Central memory CD4-positive, alpha-beta T cell (primary cell): ENCODE data around the gene COA5.

Source experiments
- DNase-seq: peaks from one replicate; pipeline ENCODE4 v3.0.0; 2022
- total RNA-seq, 3 experiments: gene quantifications; one replicate each; lab custom pipeline; 2026; lab: John Stamatoyannopoulos, UW

COA5 gene, protein sequence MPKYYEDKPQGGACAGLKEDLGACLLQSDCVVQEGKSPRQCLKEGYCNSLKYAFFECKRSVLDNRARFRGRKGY
- 18.5 to 39.1 (median 29.3) reads per million in 3 experiments for total RNA-seq

DNA sequence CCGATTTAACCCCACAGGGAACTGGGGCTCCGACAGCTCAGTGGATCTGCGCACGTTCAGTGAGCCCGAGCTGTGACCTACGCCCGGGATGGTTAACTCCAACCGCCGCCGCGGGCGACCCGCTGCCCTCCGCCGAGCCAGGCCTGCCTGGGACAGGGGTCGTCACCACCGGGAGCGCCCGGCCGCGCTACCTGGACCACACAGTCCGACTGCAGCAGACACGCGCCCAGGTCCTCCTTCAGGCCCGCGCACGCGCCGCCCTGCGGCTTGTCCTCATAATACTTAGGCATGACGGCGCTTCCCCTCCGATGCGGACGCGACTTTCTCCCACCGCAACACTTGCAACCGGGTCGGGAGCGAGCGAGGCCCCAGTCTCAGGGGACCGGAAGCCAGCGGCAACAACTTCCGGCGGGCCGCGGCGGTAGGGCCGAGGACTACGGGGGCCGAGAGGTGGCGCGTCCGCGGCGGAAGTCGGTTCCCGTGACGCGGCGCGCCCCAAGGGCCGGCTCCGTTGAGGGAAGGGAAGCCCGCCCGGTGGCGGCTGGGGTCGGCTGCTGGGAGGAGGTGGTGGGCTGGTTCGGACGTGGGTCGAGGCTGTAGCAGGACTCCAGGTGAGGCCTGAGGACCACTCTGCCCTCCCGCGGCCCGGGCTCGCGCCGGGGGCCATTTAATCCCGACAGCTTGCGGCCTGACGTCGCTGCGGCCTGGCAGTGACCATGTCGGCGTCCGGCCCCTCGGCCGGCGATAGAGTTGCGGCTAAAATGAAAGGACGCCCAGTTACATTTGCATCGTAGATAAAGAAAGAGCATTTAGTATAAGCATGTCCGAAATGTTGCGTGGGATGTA is at the start of gene COA5, which contains the start of gene UNC50:
TSS of gene COA5 (minus strand) at position 397 of the 846 bp plus-strand sequence. CDS start at position 290, 107 bp downstream.
TSS of gene UNC50 (plus strand) at position 474 of the 846 bp plus-strand sequence. CDS start 1,171 bp downstream, outside the sequence.
- DNase-seq: peak; percentile 89

DNA sequence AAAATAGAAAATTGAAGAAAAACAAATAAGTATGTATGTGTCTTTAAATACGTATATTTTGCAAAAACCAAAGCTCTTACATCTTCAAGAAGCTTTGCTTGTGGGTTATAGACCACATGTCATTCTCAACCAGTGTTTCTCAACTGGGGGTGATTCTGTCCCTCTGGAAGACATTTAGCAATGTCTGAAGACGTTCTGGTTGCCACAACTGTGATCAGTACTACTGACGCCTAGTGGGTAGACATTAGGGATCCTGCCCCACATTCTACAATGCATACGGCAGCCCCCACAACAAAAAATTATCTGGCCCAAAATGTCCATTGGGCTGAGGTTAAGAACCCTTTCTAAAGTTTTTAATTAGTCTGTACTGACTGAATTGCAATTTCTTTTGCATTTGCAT is 48.5 kb upstream of the COA5 start:
- DNase-seq: peak; percentile 66

DNA sequence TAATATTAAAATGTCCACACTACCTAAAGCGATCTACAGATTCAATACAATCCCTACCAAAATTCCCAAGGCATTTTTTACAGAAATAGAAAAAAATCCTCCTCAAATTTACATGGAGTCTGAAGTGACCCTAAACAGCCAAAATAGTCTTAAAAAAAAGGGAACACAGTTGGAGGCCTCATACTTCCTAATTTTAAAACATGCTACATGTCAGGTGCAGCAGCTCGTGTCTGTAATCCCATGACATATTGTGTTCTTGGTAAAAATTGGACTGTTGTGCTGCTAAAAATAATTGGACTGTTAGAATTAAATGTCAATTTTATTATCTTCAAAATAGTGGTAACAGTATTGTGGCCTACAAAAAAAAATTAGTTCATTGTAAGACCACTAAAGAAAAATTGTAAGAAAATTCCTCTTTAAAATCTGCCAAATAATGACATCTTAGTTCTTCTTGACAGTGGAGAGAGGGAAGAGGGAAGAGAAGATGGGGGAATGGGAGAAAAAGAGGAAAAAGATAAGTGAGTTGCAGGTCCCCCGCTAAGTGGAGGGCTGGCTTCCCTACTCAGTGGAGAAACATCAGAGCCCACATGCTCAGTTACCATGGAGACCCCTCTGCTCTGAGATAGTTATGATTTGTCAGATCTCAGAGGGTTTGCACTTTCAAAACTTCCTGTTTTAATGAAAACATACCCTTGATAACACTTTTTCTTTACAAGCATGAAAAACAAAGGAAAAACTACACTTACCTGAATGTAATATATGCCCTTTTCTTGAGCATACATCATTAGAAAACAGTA is 46.6 kb upstream of the COA5 start:
- DNase-seq: peak; percentile 53

DNA sequence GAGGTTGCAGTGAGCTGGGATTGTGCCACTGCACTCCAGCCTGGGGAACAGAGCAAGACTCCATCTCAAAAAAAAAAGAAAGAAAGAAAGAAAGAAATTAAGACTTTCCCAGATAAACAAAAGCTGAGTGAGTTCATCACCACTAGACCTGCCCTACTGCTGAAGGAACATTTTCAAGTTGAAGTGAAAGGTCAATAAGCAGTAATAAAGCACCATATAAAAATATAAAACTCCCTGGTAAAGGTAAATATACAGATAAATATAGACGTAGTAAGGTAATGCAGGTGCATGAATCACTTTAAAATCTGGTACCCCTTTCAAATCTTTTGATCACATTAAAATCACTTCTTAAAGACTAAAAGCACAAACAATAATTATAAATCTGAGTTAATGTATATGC is 42.7 kb upstream of the COA5 start:
- DNase-seq: no peak

DNA sequence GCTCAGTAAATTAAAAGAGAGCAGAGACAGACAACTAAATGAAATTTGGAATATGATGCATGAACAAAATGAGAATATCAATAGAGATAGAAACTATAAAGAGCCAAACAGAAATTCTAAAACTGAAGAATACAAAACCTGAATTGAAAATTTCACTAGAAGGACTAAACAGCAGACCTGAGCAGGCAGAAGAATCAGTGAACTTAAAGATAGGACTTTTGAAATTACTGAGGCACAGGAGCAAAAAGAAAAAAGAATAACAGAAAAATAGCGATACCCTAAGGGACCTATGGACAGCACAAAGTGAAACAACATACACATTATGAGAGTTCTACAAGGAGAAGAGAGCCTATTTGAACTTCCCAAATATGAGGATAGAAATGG is 41.7 kb upstream of the COA5 start:
- no peak for DNase-seq

DNA sequence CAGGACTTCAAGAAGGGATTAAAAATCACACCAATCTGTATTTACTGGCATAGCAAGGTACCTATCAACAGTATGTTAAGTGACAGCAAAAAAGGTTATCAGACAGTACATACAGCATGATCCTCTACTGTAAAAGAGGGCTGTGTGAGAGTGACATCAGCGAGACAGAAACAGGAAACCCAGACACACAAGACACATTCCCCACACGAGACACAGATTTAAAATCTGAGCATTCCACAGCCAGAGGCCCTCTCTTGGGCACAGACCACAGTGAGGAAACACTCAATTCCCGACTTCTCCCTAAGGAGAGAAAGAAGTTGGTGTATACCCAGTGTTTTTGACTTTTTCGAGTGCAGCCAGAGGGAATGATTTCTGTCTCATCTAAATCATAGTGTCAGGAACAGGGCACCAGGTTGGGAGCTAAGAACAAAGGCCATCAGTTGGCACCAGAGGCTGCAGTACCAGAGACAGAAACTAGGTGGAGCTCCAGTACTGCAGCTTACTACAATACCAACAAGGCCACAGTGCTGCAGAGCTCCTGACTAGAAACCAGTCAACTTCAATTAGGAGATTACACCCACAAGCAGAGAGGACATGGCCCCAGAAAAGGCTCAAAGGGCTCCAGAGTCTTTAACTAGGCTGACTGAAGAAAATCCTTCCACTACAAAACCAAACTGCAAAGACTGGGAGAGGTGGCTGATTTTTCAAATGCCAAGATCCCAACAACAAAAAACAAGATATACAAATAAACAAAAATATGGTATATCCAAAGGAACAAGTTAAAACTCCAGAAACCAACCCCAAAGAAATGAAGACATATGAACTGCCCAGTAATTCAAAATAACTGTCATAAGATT is 41.1 kb upstream of the COA5 start:
- peak; percentile 77 for DNase-seq

DNA sequence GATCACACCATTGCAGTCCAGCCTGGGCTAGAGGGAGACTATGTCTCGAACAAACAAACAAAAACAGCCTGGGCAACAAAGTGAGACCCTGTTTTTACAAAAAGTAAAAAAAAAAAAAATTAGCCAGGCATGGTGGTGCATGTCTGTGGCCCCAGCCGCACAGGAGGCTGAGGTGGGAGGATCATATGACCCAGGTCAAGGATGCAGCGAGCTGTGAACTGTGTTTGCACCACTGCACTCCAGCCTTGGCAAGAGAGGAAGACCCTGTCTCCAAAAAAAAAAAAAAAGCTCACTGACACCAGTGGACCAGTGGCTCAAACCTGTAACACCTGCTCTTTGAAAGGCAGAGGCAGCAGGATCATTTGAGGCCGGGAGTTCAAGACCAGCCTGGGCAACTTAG is 40.1 kb upstream of the COA5 start:
- DNase-seq: no peak

DNA sequence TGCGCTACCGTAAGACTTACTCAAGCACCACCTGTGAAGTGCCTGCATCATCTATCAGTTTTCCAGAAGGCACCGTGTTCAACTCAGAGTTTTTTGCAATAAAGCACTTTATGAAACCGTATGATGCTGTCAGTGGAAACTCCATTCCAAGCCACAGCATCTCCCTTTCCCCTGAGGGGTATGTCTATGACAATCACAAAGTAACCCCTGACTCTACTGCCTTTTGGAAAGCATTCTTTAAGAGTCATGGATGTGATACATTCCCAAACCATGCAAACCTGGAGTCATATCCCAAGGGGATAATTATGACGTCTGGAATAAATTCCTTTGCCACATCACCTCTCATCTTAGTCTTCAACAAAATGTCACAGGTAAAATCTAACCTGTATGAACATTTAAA is 39.3 kb upstream of the COA5 start:
- DNase-seq: no peak

DNA sequence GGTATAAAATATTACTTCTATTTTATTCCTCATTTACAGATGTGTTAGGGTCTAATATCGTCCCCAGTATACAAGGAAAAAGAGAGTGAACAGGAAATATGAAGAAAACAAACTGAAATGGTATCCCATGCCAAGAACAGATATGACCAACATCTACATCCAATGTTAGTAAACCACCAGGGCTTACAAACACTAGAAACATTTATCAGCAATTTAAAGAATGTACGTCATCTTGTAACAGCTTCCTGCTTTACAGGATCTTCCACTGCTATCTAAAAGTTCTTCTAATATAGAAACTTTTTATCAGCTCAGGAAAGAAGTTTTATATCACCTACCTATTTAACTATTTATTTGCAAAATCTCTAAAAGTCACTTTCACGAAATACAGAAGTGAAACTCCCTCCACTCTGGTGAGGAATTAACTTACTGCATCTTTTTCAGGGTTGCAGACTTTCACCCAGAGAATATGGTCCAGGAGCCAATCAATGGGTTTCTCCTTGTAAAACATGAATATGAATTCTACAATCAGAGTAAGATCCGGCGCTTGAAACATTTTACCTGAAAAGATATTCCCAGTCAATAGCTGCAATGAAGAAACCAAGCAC is 35.3 kb upstream of the COA5 start:
- DNase-seq: no peak

DNA sequence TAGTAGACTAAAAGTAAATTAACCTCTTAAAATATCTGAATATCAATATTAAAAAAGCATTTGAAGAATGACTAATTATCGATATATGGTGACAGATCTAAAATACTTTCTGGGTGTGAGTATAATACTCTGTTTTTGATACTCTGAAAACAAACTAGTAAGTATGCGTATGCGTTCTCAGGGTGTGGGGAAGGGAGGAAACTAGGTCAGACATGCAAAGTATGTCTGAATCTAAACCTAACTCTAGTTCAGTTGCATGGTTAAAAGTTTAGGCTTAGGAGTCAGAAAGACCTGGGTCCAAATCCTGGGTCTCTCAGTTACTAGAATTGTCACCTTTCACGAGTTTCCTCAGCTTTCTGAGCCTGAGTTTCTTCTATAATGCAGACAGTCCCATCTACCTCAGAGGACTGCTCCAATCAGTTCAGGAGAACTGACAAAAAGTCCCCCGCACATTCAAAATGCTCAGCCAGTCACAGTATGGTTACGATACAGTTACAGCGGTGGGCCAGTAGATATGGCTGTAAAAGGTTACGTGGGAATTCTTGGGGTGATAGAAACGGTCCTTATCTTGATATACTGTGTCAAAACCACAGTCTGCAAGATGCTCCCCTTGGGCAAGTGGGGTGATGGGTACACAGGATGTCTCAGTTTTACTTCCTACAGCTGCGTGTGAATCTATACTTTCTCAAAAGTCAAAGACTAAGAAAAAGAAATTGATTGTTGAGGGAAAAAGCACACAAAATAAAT is 29.3 kb upstream of the COA5 start:
- peak; percentile 70 for DNase-seq

DNA sequence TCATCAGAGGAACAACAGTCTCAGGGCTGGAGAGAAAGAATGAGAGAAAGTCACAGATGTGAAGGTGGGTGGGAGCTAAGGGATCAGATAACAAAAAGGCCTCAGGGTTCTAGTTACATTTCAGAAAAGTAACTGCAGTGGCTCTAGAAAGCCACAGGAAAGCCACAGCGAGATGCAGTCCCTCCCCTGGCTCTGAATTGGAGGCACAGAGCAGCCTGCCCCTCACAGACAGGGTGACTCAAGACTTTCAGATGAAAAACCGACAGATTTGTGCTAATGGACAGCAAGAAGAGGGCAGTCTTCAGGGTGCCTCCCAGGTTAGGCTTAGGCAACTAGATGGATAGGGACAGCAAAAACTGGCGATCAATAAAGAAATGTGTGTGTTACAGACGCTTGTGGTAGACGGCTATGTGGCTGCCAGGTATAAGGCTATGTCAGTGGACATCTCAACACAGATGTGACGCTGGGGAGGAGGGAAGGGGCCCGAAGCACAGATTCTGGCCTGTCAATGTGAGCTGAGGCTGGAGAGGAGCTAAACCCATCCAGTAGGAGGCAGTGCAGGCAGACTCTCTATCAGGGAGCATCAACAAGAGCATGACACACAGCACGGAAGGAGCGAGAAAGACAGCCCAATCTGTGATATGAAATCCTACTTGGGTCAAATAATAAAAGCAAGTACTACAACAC is 26.2 kb upstream of the COA5 start:
- DNase-seq: peak; percentile 21

DNA sequence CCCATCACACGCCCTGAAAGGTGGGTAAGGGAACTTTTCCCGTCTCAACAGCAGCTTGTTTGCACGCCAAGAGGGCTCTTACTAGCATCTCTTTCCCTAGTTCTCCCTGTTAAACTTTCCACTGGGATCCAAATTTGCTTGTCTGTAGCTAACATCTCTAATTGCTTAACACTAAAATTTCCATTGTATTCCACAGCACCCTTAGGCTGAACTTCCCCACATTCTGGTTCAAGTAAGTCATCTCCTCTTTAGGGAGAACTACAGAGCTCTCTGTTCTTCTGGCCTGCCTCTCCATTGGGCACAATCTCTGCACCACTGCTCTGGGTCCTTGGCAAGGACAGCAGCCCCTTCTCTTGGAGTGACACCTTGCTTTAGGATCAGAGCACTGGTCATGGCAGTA is 24.0 kb upstream of the COA5 start:
- no peak for DNase-seq

DNA sequence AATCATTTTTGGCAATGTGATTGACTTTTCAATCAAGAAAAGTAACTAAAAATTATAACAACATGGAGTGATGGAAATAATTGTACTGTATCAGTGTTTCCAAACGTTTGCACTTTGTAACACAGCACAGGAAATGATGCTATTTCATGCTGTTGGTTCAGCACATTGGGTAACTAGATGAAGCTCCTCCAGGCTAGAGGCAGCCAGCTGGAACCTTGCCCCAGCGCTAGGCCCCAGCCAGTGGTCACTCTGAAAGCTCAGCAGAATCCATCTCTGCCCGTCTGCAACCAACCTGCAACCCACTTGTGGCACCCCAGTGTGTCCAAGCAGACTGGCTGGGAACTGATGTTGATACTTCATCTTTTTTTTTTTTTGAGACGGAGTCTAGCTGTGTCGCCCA is 15.3 kb upstream of the COA5 start:
- no peak for DNase-seq

DNA sequence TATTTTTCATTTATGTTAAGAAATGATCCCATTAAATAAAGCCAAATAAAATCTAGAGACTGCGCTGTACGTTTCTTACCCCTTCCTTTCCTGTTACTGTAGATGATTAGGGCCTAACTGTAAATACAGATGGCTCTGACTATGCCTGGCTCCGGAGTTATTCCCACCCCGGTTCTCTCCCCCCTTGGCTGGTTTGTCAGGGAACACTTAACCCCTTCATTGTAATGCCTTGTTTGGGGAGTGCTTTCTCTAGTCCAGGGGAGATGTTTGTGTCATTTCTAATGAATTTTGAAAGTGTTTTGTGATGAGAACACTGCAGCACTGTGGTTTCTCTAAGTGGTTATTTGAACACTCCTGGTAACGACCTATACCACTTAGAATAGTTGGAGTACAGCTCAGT is 8.8 kb upstream of the COA5 start:
- no peak for DNase-seq

DNA sequence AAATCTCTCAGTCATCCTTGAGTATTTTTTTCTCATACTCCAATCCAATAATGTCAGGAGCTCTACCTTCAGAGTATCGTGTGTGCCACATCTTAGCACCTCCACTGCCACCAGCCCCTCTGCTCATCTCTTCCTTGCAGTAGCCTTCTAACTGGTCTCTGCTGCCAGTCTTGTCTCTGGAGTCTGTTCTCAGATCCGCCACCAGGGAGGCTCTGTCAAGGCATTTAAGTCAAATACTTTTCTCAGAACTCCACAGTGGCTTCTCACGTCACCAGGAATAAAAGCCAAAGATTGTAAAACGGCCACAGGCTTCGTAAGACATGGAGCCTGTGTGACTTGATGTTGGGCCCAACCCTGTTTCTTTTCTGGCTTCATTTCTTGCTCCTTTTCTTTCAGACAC is 7.2 kb upstream of the COA5 start:
- no peak for DNase-seq

DNA sequence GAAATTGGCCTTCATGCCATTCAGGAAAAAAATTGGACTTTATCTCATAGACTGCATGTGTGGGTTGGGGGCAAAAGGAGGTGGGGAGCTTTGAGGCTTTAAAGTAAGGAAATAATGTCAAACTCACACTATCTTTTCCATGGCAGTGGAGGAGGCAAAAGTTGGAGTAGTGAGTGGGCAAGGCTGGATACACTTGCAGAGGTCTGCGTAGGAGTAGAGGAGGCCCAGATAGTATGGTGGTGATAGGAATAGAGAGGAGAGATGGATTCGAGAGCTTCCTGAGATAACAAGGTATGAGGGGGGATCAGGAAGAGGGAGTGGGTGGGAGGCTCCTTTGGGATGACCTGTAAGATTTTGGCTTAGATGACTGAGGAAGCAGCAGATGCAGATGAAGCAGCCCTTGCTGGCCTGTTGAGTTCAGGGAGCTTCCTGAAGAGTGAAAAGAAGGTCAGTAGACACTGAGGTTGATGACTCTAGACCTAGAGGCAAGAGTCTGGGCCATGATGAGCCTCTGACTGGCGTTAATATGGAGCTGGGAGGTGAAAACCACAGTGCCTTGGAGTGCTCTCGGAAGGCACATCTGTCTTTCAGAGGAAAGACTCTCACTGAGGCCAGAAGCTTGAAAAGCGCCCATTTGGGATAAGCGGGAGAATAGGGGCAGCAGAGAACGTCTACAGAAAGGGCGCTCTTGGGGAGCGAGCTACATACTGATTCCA is 5.9 kb upstream of the COA5 start:
- no peak for DNase-seq

DNA sequence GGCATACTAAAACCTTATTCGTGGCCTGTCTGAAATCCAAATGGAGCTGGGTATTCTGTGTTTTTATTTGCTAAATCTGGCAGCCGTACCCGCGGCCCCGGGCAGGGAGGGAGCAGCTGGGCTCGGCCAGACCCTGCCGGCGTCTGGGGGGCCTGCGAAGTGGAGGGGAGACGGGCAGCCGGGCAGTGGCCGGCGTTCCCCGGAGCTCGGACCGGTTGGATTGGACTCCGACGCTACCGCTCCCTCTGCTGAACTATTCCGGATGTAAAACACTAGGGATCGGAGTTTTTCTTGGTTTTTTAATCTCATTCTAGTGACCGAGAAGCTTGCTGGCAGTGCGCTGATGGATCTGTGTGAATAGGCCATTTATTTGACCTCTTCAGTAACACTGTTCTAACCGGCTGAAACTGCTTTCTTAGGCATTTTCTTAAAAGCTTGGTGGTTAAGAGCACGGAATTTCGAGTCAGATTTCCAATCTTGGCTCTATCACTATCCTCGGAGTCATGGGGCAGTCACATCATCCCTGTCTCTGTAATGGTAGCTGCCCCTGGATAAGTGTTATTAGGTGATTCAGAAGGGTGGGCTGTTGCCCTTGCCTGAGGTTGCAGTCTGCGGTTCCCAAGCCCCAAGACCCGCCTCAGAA is 771 bp upstream of the COA5 start:
- no peak for DNase-seq

DNA sequence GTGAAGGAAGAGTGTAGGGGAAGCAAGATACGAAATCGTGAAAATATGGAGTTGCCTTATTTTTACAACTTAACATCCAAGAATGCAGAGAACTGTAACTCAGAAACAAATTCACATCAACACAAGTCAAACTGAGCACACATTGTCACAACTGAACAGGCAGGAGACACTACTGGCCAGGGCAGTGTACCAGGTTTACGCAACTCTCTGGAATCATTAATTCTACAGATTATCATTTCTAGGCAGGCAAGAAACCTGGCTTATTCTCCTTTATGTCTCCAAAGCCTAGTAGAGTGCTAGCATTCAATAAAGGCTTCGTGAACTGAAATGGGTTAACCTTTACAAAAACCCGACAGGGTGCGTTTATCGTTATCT is 584 bp downstream of the COA5 start:
- DNase-seq: no peak

DNA sequence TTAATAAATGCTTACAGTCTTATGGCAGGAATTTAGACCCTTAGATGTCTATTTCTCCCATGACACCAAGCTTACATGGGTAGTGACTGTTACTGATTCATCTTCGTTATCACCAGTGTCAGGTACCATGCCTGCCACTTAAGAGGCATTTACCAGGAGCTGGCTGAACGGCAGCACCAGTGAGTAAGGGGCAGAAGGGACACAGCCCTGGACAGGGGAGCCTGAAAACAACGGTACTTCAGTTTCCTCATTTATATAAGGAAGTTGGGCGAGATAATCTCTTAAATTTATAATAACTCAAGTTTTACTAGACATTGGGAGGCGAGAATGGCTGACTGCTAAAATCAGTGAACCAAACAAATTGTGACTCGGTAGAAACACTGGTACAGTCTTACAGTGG is 1.2 kb downstream of the COA5 start:
- DNase-seq: no peak

DNA sequence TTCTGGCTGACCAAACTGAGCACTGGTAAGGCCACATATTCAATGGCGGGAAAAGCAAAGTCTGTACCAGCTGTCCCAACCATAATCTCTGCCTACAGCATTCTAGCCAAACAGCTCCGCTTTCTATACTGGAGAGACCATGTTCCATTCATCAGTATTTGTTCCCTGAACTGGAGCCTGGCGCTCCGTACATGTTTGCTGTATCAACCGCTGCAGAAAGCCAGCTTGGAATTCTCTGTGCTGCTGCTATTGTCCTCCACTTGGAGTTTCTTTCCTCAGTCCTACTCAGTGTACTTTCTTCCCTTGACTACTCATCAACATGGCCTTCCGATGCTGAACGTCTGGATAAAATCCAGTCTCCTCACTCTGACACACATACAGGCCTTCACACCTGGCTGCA is 1.9 kb downstream of the COA5 start:
- no peak for DNase-seq
